HUDEP-2 (cell line): ENCODE measurements around the gene NLGN3.
A peak's percentile ranks its signal among the peaks of the same experiment; 100 is the strongest.

Experiments
- DNase-seq, 76 experiments: peaks; one replicate each; lab custom pipeline; 2025; ENCODE audit not compliant: unreplicated experiment in 76 of 76; lab: John Stamatoyannopoulos, UW

NLGN3 gene

DNA sequence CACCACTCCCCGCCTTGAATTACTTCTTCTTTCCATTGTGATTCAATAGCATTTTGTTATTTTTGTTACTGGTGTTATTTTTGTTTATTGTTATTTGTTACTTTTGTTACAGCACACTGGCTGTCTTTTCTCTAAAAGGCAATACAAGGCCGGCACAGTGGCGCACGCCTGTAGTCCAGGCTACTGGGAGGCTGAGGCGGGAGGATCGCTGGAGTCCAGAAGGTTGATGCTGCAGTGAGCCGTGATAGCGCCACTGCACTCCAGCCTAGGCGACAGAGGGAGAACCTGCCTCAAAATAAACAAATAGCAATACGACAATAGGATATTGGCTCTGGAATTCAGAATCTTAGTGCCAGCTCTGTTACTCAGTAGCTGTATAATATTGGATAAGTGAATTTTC, 27.3 kb upstream of the NLGN3 start:
- DNase-seq = no peak

DNA sequence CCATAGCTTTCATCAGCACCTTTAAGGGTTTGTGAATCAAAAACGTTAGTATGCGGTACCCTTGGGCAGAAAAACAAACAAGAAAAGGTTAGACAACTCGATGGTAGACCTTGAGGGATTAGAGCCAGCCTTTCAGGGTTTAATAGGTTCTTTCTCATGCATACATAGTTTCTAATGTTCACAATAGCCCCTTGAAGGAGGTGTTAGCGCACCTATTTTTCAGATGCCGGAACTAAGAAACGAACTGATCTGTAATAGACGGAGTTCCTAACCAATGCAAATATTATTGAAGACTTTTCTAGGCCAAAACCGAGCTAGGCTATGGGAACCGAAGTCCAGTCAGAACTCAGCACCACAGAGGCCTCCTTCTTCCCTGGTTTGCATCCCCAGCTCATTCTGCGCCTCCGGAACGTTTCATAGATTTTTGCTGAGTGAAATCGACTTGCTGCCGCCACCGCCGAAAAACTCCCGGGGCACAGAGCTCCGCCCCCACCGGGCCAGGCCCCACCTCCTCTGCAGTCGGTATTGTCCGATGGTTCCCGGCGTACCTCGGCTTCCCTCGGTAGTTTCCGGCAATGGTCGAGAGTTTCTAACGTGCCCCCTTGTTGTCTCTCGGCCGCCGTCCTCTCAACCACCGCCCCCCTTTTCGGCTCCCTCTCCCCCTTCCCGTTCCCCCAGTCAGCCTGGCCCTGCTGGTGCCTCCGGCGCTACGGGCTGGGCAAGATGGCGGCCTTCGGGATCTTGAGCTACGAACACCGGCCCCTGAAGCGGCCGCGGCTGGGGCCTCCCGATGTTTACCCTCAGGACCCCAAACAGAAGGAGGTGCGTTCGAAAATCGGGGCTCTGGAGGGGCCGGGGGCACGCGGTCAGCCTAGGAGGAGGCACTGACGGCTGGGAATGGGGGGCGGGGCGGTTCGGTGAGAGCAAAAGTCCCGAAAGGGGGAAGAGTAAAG, 26.3 kb upstream of the NLGN3 start, which contains the start of gene MED12:
MED12 (plus strand) TSS at position 565 of the 953 bp plus-strand sequence; CDS start at position 724, 159 bp downstream.
- peak in 73 of 76 experiments; percentile 1 to 80 (median 57) for DNase-seq

DNA sequence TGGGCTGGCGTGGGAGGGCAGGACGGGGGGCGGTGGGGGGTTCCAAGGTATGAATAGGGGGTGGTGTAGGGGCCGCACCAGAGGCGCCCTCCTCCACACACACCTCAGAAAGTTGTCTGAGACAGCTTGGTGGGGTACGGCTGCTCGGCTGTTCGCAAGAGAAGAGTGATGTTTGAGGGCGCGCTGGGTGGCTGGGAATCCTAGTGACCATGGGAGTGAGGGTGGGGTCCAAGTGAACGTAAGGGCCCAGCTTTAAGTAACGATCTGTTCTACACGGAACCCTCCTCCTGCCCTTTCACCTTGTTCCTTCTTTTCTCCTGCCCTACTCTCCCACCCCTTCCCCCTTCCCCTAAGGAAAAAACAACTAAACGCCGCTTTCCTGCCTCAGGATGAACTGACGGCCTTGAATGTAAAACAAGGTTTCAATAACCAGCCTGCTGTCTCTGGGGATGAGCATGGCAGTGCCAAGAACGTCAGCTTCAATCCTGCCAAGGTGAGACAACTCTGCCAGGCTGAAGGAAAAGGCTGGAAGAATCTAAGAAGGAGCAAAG, 25.6 kb upstream of the NLGN3 start:
- peak in 1 of 76 experiments; percentile 0 for DNase-seq

DNA sequence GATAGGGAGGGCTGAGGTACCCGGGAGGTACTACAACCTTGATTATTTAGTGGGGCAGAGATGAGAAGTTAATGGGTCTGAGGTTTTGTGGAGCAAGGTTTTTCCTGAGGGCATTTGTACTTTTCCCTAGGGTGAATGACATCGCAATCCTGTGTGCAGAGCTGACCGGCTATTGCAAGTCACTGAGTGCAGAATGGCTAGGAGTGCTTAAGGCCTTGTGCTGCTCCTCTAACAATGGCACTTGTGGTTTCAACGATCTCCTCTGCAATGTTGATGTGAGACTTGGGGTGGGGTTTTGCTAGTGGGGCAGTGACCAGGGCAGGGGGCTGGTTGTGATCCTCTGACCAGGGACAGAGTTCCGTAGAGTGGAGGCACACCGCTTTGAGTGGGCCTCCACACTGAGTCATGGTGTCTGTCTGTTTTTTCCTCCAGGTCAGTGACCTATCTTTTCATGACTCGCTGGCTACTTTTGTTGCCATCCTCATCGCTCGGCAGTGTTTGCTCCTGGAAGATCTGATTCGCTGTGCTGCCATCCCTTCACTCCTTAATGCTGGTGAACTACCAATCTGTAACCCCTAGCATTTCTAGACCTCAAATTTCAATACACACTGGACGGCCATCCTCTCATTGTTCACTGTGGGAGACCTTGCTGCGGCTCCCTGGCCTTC, 16.3 kb upstream of the NLGN3 start:
- DNase-seq = no peak

DNA sequence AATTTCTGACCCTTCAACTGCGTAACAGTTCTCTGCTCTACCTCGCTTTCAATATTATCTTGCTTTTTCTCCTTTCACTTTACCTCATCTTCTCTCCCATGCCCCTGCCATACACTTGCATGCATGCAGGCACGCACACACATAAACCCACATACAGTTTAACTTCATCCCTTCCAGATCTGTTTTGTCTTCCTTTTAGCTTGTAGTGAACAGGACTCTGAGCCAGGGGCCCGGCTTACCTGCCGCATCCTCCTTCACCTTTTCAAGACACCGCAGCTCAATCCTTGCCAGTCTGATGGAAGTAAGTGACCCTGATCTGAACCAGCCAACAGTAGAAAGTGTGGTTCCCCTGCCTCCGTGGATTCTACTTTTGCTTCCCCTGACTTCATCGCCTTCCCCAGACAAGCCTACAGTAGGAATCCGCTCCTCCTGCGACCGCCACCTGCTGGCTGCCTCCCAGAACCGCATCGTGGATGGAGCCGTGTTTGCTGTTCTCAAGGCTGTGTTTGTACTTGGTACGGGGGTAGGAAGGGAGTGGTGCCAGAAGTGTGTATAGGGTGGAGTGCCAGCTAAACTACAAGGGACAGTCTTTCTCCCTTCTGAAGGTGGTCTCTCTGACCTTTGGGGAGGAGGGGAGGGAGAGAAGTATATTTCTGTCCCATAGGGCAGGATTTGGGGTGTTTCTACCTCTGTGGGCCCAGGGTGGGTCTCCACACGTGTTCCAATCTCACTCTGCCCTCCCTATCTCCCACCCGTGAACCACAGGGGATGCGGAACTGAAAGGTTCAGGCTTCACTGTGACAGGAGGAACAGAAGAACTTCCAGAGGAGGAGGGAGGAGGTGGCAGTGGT, 15.5 kb upstream of the NLGN3 start:
- peak in 66 of 76 experiments; percentile 0 to 70 (median 42) for DNase-seq

DNA sequence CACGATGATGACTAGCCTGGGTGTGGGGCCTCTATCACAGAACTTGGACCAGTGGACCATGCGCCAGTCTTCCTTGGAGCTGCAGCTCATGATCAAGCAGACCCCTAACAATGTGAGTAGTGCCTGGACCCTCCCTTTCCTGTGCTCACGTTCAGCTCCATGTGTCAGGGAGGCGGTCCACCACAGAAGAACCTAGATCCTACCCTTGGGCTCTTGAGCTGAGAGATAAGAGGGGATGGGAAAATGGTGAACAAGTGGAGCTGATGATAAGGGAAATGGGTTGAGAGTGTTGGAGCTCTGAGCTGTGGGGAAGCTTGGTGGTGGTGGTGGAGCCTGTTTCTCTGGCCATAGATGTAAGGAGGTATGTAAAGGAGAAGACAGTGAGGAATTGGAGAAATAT, 13.1 kb upstream of the NLGN3 start:
- DNase-seq = peak in 59 of 76 experiments; percentile 1 to 72 (median 17)

DNA sequence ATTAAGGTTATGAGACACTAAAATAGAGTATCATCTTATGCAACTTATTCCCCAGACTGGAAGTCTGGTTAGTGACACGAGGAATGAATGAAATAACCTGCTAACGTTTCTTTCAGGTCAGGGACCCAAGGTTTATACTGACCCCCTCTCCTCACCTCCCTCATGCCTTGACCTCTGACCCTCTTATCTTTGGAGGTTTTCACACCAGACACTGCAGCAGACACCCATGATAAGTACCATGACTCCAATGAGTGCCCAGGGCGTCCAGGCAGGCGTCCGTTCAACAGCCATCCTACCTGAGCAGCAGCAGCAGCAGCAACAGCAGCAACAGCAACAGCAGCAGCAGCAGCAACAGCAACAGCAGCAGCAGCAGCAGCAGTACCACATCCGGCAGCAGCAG, 4.2 kb upstream of the NLGN3 start:
- no peak for DNase-seq

DNA sequence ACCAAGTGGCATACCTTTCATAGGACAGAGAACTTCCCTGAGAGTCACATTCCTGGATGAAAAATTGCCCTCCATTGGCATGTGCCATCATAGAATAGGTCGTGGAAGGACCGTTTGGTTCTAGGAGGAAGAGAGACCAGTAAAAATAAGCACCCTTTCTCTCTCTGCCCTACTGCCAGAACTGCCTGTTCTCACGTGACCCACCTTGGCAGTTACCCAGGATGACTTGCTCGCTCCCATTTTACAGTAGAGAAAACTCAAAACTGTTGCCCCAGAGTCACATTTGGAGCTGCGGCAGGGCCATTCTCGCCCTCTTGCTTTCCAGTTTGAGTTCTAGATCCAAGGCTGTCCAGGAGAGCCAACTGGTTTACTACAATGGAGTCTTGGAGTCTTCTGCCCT, 1.1 kb upstream of the NLGN3 start:
- DNase-seq = peak in 60 of 76 experiments; percentile 0 to 57 (median 18)

DNA sequence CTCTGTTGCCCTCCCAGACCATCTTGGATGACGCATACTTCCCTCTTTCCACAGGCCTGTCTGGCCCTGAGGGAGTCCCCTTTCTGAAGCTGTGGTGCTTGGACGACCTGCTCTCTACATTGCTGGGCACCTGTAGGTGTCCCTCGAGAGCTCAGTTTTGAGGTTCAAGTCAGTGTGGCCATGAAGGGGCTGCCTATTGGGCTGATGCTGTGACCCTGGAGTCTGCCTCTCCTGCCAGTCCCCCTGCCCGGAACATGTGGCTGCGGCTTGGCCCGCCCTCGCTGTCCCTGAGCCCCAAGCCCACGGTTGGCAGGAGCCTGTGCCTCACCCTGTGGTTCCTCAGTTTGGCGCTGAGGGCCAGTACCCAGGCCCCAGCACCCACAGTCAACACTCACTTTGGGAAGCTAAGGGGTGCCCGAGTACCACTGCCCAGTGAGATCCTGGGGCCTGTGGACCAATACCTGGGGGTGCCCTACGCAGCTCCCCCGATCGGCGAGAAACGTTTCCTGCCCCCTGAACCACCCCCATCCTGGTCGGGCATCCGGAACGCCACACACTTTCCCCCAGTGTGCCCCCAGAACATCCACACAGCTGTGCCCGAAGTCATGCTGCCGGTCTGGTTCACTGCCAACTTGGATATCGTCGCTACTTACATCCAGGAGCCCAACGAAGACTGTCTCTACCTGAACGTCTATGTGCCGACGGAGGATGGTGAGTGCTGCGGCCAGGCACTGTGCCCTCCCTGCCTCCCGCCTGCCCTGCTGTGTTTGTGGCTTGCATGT, 3.0 kb downstream of the NLGN3 start:
- DNase-seq = no peak

DNA sequence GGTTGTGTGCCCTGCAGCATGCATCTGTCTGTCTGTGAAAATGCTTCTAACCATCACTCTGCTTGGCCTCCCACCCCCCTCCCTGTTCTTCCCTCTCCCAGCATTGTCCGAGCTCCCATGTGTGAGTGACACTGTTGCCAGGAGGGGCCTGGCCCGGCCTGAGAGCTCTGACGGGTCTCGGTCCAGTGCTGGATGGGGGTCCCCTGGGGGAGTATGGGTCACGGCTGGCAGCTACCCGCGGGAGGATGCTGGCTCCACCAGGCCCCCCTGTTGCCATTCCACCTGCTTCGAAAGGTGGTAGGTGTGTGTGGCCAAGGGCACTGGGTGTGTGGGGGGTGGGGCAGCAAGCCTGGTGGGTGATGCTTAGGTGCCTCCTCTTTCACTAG, 3.6 kb downstream of the NLGN3 start:
- DNase-seq = no peak

DNA sequence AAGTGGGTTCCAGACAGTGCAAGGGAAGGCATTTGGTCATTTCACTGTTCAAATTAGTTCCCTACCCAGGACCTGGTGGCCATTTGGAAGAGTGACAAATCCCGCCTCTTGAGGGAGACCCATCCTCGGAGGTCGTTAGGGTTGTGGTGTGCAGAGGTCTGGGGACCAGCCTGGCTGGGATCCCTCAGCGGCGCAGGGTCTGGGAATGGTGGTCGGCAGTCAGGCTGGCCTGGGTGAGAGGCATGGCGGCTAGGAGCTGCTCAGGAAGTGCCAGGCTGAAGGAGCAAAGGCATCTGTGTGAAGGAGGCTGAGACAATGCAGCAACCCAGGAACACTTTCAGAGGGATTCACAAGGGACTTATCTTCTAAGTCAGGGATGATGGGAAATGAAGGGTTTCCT, 6.7 kb downstream of the NLGN3 start:
- DNase-seq = no peak

DNA sequence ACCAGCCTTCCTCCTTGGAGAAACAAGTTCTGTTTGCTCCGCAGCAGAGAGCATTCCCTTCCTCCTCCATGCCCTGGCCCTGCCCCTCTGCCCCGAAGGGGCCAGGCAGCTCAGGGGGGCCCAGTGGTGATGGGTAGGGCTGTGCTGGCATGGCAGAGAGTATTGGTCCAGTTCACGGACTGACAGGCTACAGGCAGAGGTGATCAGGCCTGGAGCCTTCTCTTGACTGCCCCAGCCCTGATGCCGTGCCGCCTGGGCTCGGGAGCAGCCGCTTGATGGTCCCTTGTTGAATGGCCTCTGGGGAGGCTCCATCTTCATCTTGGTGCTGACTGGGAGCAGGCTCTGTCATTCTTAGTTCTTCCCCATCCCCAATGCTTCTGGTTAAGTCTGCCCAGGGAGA, 9.6 kb downstream of the NLGN3 start:
- no peak for DNase-seq

DNA sequence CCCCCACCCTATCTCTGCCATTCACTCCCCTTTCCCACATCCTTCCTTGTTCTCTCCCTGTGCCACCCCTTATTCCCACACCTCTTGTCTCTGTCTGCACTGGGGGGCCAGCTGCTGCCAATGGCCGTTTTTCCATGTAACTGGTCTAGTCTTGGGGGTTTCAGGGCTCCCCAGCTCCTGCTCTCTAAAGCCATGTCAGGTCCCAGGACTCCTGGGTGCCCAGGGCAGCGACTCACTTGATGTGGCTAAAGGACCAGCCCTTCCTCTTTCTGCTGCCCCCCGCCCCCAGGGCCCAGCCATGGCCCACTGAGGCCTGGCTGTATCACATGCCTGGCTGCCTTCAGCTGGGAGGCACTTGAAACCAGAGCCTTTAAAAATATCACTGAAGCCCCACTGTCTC, 10.0 kb downstream of the NLGN3 start:
- DNase-seq = no peak

DNA sequence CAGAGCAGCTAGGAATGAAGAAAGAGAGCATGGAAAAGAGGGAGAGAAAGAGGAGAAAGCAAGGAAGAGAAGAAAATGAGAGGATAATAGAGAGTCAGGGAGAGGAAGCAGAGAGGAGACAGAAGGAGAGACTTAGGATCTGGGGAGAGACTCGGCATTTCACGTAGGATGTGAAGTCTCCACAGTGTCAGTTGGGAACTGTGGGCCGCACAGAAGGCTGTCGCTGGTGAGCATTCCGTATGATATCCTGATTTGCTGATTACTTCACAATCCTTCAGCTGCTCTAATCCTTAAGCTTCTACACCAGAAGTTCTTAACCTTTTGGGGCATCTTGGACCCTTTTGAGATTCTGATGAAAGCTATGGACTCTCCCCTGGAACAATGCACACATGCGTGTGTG, 14.0 kb downstream of the NLGN3 start:
- no peak for DNase-seq

DNA sequence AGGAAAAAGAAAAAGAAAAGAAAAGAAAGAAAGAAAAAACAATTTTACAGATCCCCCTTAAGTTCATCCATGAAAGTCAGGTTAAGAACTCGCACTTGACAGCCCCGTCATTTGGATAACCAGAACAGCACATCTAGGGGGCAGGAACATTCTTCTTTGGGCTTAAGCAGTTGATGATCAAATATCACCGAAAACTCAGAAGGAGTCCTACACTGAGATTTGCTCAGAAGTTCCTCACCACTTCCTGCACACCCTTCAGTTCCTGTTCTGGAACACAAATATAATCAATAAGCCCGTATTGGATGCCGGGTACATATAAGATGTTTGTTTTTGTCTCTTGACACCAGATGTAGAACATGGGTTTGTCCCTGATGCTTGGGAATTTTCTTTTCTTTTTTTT, 14.7 kb downstream of the NLGN3 start:
- no peak for DNase-seq

DNA sequence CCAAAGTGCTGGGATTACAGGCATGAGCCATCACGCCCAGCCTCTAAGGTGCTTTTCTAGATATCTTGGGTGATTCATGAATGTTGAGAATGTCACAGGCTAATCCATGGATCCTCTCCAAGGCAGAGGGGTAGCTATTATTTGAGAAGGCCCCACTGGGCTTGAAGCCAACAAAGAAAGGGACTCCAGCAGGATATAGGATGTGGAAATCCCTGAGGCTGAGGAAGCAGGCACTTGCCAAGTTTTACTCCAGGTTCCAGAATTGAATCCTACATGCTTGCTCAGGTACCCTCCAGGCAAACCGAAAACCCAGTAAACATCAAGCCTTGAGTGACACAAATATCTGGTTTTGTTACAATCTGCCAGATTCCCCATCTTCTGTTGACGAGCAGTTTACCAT, 15.8 kb downstream of the NLGN3 start:
- no peak for DNase-seq

DNA sequence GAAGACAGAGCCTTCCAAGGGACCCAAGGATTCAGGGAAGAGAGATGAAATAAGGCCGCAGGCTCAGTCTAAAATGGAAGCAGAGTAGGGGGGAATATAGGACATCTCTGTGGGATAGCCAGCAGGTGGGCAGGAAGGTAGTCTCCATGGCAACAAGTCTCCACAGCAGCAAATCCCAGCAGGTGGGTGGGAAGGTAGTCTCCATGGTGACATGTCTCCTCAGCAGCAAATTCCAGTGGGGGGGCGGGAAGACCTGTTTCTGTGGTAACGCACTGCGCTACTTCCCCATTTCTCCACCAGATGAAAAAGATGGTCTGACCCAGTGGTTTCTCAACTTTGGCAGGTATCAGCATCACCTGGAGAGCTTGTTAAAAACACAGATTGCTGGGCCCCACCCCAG, 18.3 kb downstream of the NLGN3 start:
- DNase-seq = no peak

DNA sequence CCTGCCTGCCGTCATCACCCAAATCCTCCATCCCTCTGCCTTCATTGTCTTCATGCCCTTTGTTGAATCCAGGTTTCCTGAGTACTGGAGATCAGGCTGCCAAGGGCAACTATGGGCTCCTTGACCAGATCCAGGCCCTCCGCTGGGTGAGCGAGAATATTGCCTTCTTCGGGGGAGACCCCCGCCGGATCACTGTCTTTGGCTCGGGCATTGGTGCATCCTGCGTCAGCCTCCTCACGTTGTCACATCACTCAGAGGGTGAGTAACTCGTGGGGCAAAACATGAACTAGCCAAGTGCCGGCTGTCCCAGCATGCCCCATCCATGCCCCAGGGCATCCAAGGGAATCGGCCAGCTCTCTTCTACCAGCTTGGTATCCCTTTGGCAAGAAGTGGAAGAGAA, 19.4 kb downstream of the NLGN3 start:
- no peak for DNase-seq

DNA sequence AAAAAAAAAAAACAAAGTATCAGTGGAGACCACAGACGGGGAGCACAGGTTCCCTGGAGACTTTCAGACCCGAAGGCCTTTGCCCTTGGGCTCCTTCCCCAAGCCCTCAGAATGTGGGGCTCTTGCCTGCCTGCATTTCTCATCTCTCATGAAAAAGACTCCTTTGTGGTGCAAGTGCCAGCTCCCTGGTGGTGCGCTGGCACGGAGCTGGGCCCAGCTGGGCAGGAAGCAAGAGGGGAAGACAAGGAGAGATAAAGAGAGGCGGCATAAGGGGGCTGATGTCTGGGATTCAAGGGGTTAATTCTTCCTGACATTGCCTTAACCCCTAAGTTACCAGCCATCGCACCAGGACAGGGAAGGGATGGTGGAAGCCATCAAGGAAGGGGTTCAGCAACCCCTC, 21.8 kb downstream of the NLGN3 start:
- no peak for DNase-seq
